Stimulated activated CD8-positive, alpha-beta memory T cell treated with anti-CD3 and anti-CD28 coated beads, Interleukin-15, amount 100 ng/mL, for 1 hour (primary cell): Measurements from ENCODE around the gene MYH14.

Experiments used
- DNase-seq: peaks from one replicate; pipeline ENCODE4 v3.0.0-alpha.2; 2020; ENCODE audit warnings: low read depth

The MYH14 gene

GRCh38 chr19:50203281-50204080 lies at the start of gene MYH14:
MYH14 (plus strand) TSS chr19:50203622; CDS start chr19:50210366, 6,744 bp downstream.
- no peak for DNase-seq

GRCh38 chr19:50154529-50154928 lies 48.9 kb upstream of the MYH14 start:
- no peak for DNase-seq

- DNase-seq: no peak
These were observed 47.8 kb upstream of the MYH14 start for GRCh38 chr19:50155520-50156109.

GRCh38 chr19:50158577-50158976 lies 44.8 kb upstream of the MYH14 start:
- DNase-seq: no peak

GRCh38 chr19:50159078-50159477 lies 44.3 kb upstream of the MYH14 start:
- DNase-seq: no peak

GRCh38 chr19:50162988-50163387 lies 40.4 kb upstream of the MYH14 start, which contains the start of gene IZUMO2:
IZUMO2 (minus strand) TSS chr19:50163281; CDS start chr19:50163194, 87 bp downstream.
- no peak for DNase-seq

GRCh38 chr19:50167314-50167721 lies 36.1 kb upstream of the MYH14 start:
- DNase-seq: no peak

- no peak for DNase-seq
These were observed 31.7 kb upstream of the MYH14 start for GRCh38 chr19:50171752-50172151.

- DNase-seq: no peak
These were observed 30.7 kb upstream of the MYH14 start for GRCh38 chr19:50172726-50173125.

GRCh38 chr19:50173127-50173526 lies 30.3 kb upstream of the MYH14 start:
- DNase-seq: no peak

GRCh38 chr19:50174100-50174793 lies 29.2 kb upstream of the MYH14 start:
- no peak for DNase-seq

- DNase-seq: no peak
These were observed 27.5 kb upstream of the MYH14 start for GRCh38 chr19:50175924-50176323.

- DNase-seq: no peak
These were observed 26.6 kb upstream of the MYH14 start for GRCh38 chr19:50176775-50177174.

GRCh38 chr19:50178320-50178719 lies 25.1 kb upstream of the MYH14 start:
- DNase-seq: no peak

GRCh38 chr19:50178859-50179537 lies 24.4 kb upstream of the MYH14 start:
- DNase-seq: no peak

- no peak for DNase-seq
These were observed 22.3 kb upstream of the MYH14 start for GRCh38 chr19:50181121-50181520.

- no peak for DNase-seq
These were observed 19.2 kb upstream of the MYH14 start for GRCh38 chr19:50184196-50184595.

- no peak for DNase-seq
These were observed 15.5 kb upstream of the MYH14 start for GRCh38 chr19:50187937-50188336.

- no peak for DNase-seq
These were observed 14.1 kb upstream of the MYH14 start for GRCh38 chr19:50189331-50189730.

GRCh38 chr19:50190439-50190891 lies 13.0 kb upstream of the MYH14 start:
- DNase-seq: no peak

GRCh38 chr19:50191216-50191615 lies 12.2 kb upstream of the MYH14 start:
- no peak for DNase-seq

GRCh38 chr19:50192463-50193211 lies 10.8 kb upstream of the MYH14 start:
- no peak for DNase-seq
